ENCODE data around the gene HOXD8. TPM values are rescaled to one million over a fixed set of nuclear protein-coding genes. Genes with fewer than 3 reads are reported as not detected.

HOXD8 gene
- polyA plus RNA-seq, 1 of the 3 experiments (the other 2 are of a cell fraction) = 6.4 TPM

DNA sequence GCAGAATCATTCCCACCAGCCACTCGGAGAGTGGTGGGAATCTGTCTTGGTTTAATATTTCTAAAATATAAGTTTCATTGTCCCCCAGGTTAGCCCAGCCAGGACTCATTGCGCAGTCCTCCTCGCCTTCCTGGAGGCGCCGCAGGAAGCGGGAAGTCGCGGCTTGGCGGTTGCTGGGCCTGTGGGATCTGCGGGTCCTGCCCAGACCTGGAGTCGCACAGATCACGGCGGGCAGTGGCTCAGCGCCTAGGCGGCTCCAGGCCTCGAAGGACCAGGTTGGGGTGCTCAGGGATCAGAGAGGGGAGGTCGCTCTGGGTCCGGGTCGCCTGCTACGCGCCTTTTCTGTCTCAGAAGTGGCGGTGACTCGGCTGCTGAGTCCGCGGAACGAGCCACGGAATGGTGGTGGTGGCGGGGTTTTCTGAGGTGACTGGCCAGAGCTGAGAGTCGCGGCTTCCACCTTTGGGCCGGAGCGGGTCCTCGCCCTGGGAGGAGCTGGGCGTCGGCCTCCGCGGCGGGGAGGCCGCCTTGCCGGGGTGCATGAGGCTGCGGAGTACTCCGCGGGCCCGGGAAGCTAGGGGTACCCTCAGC, 30.3 kb downstream of the HOXD8 start:
- H3F3A ChIP-seq (replicated peaks; ENCODE audit: insufficient read depth) = no peaks in the 10 kb centered on the region
- H3K4me3 ChIP-seq (ENCODE audit: low read depth in 2 of 2, low read length in 1 of 2) = no peak overlapping the region
- no peak overlapping the region for H3K9ac ChIP-seq
- ChIA-PET CTCF (interaction anchor here (0.9 to 2.0 kb wide), 3 partner anchors 10 to 33 kb away, joined by 4 to 8 read pairs (median 4); no protein-coding TSS in a partner anchor), POLR2A (interaction anchor here (0.6 to 0.7 kb wide), 2 partner anchors 9 to 20 kb away, joined by 3 to 4 read pairs; no protein-coding TSS in a partner anchor)
- no peak for DNase-seq
- TF ChIP-seq, protein P1, sequence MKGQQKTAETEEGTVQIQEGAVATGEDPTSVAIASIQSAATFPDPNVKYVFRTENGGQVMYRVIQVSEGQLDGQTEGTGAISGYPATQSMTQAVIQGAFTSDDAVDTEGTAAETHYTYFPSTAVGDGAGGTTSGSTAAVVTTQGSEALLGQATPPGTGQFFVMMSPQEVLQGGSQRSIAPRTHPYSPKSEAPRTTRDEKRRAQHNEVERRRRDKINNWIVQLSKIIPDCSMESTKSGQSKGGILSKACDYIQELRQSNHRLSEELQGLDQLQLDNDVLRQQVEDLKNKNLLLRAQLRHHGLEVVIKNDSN (IDR thresholded peaks at IDR 0.05; ENCODE audit: borderline replicate concordance, low read depth) = no peak
- TF ChIP-seq SIN3A (IDR thresholded peaks at IDR 0.05; ENCODE audit: borderline replicate concordance, low read depth, low read length) (no peak), FOSL2 (IDR thresholded peaks at IDR 0.05; ENCODE audit: borderline replicate concordance, low read depth) (no peak), TAF1 (IDR thresholded peaks at IDR 0.05; ENCODE audit: borderline replicate concordance, low read depth, low read length) (no peak), ZBTB33 (IDR thresholded peaks at IDR 0.05; ENCODE audit: borderline replicate concordance, low read depth) (no peak), YY1 (IDR thresholded peaks at IDR 0.05; ENCODE audit: low read depth) (no peak), NFIC (IDR thresholded peaks at IDR 0.05; ENCODE audit: borderline replicate concordance) (no peak), EP300 (IDR thresholded peaks at IDR 0.05; ENCODE audit: borderline replicate concordance in 1 of 2, low read depth in 1 of 2, low read length in 1 of 2) (no peak), NRF1 (IDR thresholded peaks at IDR 0.05; ENCODE audit: low read depth, low read length) (no peak), MXI1 (IDR thresholded peaks at IDR 0.05; ENCODE audit: low read depth, low read length) (no peak), RFX5 (IDR thresholded peaks at IDR 0.05; ENCODE audit: low read length) (no peak), TEAD4 (IDR thresholded peaks at IDR 0.05; ENCODE audit: borderline replicate concordance, insufficient read depth) (no peak), PBX3 (IDR thresholded peaks at IDR 0.05) (no peak), RAD21 (IDR thresholded peaks at IDR 0.05; ENCODE audit: low read length) (no peak), SMC3 (IDR thresholded peaks at IDR 0.05; ENCODE audit: low read depth, low read length) (no peak)
- TF ChIP-seq, protein P2, sequence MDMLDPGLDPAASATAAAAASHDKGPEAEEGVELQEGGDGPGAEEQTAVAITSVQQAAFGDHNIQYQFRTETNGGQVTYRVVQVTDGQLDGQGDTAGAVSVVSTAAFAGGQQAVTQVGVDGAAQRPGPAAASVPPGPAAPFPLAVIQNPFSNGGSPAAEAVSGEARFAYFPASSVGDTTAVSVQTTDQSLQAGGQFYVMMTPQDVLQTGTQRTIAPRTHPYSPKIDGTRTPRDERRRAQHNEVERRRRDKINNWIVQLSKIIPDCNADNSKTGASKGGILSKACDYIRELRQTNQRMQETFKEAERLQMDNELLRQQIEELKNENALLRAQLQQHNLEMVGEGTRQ (IDR thresholded peaks at IDR 0.05; ENCODE audit: borderline replicate concordance, low read depth, low read length) = no peak
- TF ChIP-seq, protein P3, sequence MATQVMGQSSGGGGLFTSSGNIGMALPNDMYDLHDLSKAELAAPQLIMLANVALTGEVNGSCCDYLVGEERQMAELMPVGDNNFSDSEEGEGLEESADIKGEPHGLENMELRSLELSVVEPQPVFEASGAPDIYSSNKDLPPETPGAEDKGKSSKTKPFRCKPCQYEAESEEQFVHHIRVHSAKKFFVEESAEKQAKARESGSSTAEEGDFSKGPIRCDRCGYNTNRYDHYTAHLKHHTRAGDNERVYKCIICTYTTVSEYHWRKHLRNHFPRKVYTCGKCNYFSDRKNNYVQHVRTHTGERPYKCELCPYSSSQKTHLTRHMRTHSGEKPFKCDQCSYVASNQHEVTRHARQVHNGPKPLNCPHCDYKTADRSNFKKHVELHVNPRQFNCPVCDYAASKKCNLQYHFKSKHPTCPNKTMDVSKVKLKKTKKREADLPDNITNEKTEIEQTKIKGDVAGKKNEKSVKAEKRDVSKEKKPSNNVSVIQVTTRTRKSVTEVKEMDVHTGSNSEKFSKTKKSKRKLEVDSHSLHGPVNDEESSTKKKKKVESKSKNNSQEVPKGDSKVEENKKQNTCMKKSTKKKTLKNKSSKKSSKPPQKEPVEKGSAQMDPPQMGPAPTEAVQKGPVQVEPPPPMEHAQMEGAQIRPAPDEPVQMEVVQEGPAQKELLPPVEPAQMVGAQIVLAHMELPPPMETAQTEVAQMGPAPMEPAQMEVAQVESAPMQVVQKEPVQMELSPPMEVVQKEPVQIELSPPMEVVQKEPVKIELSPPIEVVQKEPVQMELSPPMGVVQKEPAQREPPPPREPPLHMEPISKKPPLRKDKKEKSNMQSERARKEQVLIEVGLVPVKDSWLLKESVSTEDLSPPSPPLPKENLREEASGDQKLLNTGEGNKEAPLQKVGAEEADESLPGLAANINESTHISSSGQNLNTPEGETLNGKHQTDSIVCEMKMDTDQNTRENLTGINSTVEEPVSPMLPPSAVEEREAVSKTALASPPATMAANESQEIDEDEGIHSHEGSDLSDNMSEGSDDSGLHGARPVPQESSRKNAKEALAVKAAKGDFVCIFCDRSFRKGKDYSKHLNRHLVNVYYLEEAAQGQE (IDR thresholded peaks at IDR 0.05; ENCODE audit: low read depth, low read length) = no peak
- TF ChIP-seq, protein P4, sequence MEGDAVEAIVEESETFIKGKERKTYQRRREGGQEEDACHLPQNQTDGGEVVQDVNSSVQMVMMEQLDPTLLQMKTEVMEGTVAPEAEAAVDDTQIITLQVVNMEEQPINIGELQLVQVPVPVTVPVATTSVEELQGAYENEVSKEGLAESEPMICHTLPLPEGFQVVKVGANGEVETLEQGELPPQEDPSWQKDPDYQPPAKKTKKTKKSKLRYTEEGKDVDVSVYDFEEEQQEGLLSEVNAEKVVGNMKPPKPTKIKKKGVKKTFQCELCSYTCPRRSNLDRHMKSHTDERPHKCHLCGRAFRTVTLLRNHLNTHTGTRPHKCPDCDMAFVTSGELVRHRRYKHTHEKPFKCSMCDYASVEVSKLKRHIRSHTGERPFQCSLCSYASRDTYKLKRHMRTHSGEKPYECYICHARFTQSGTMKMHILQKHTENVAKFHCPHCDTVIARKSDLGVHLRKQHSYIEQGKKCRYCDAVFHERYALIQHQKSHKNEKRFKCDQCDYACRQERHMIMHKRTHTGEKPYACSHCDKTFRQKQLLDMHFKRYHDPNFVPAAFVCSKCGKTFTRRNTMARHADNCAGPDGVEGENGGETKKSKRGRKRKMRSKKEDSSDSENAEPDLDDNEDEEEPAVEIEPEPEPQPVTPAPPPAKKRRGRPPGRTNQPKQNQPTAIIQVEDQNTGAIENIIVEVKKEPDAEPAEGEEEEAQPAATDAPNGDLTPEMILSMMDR (IDR thresholded peaks at IDR 0.05) = no peak
- H4K20me1 ChIP-seq (ENCODE audit: insufficient read depth) = no peaks in the 10 kb centered on the region
- H3K36me3 ChIP-seq (replicated peaks in 1 of 2; ENCODE audit: control insufficient read depth in 1 of 2, insufficient read depth in 2 of 2, low read length in 1 of 2) = peaks cover 0 to 9% of the 10 kb centered on the region in 2 experiments
- H3K9me2 ChIP-seq = no peaks in the 10 kb centered on the region
- no peaks in the 10 kb centered on the region for H3K79me2 ChIP-seq (ENCODE audit: insufficient read depth)
- H3K9me3 ChIP-seq = no peaks in the 10 kb centered on the region
- no peak overlapping the region; a peak in 1 of 4 replicates for H3K27ac ChIP-seq (ENCODE audit: low read depth in 2 of 2, low read length in 1 of 2)
- no peaks in the 10 kb centered on the region for H3K27me3 ChIP-seq (ENCODE audit: insufficient read depth)
- H3K4me1 ChIP-seq (ENCODE audit: control insufficient read depth in 1 of 2, insufficient read depth in 2 of 2, low read depth in 1 of 2, low read length in 1 of 2) = peaks cover 0 to 8% of the 10 kb centered on the region in 2 experiments; a peak in 2 of 4 replicates
- no peak overlapping the region for H2AFZ ChIP-seq (ENCODE audit: low read depth)
- 98% methylated on average over 8 of the region's 44 CpGs for WGBS (ENCODE audit: low lambda C conversion rate)
- H3K4me2 ChIP-seq = no peak overlapping the region

Measured in SK-N-SH (cell line).